ENCODE measurements around the gene C16orf92. TPM values are rescaled to one million over a fixed set of nuclear protein-coding genes. Genes with fewer than 3 reads are reported as not detected.

C16orf92 gene
- total RNA-seq = not detected
- long read RNA-seq = 0 reads

GRCh38 chr16:30022887-30023286 is at the start of gene C16orf92:
TSS of gene C16orf92 (plus strand) at chr16:30023198. CDS start at chr16:30023341, 143 bp downstream.
- Histone ChIP-seq H3K36me3 (no peaks in the 10 kb centered on the region), H3K27ac (no peak within 1 kb of the TSS), H3K4me1 (peaks cover 14% of the 10 kb centered on the region), H3K4me3 (no peak within 1 kb of the TSS), H3K27me3 (ENCODE audit: low read depth) (peaks cover 23% of the 10 kb centered on the region), H3K9me3 (no peaks in the 10 kb centered on the region)
- no peak for ATAC-seq
- intact Hi-C loops (cut with DNase I) = no loop called here
- no peak for TF ChIP-seq CTCF (IDR thresholded peaks at IDR 0.05)
- no peak for DNase-seq

- no peak for TF ChIP-seq CTCF (IDR thresholded peaks at IDR 0.05)
- Histone ChIP-seq H3K36me3 (peaks cover 51% of the 10 kb centered on the region), H3K4me3 (peak within 1 kb of the TSS; percentile 99), H3K9me3 (no peaks in the 10 kb centered on the region), H3K4me1 (peaks cover 28% of the 10 kb centered on the region), H3K27me3 (ENCODE audit: low read depth) (no peaks in the 10 kb centered on the region), H3K27ac (peak within 1 kb of the TSS; percentile 91)
- peak; percentile 99 for DNase-seq
- ATAC-seq = peak; percentile 98 to 99
- intact Hi-C loops (cut with DNase I) = no loop called here
Measured at GRCh38 chr16:29973384-29974246, 49.4 kb upstream of the C16orf92 start, which contains the start of gene TAOK2. TSS of gene TAOK2 (plus strand) at chr16:29973868. CDS start at chr16:29977773, 3,905 bp downstream.

GRCh38 chr16:29974291-29975133 is 48.5 kb upstream of the C16orf92 start:
- DNase-seq (peak; percentile 59), ATAC-seq (peak; percentile 26 to 31)
- intact Hi-C loops (cut with DNase I) = no loop called here
- no peaks in the 10 kb centered on the region for H3K27me3 ChIP-seq (ENCODE audit: low read depth)
- no peak for TF ChIP-seq CTCF (IDR thresholded peaks at IDR 0.05)
- no peaks in the 10 kb centered on the region for H3K9me3 ChIP-seq
- H3K4me3 ChIP-seq = peak overlapping the region; percentile 99
- H3K36me3 ChIP-seq = peaks cover 51% of the 10 kb centered on the region
- peak overlapping the region; percentile 91 for H3K27ac ChIP-seq
- peaks cover 28% of the 10 kb centered on the region for H3K4me1 ChIP-seq

- H3K27ac ChIP-seq = peak overlapping the region; percentile 91
- TF ChIP-seq CTCF (IDR thresholded peaks at IDR 0.05) = no peak
- peaks cover 28% of the 10 kb centered on the region for H3K4me1 ChIP-seq
- H3K36me3 ChIP-seq = peaks cover 51% of the 10 kb centered on the region
- peak overlapping the region; percentile 99 for H3K4me3 ChIP-seq
- DNase-seq (no peak), ATAC-seq (no peak)
- H3K9me3 ChIP-seq = no peaks in the 10 kb centered on the region
- no peaks in the 10 kb centered on the region for H3K27me3 ChIP-seq (ENCODE audit: low read depth)
- intact Hi-C loops (cut with DNase I) = no loop called here
Measured at GRCh38 chr16:29975134-29975538, 47.9 kb upstream of the C16orf92 start.

GRCh38 chr16:29975811-29976511 is 47.0 kb upstream of the C16orf92 start:
- ATAC-seq = no peak
- intact Hi-C loops (cut with DNase I) = no loop called here
- no peaks in the 10 kb centered on the region for H3K9me3 ChIP-seq
- H3K27me3 ChIP-seq (ENCODE audit: low read depth) = no peaks in the 10 kb centered on the region
- H3K4me3 ChIP-seq = peak overlapping the region; percentile 99
- peak overlapping the region; percentile 91 for H3K27ac ChIP-seq
- no peak for TF ChIP-seq CTCF (IDR thresholded peaks at IDR 0.05)
- DNase-seq = peak; percentile 32
- H3K36me3 ChIP-seq = peaks cover 53% of the 10 kb centered on the region
- H3K4me1 ChIP-seq = peaks cover 28% of the 10 kb centered on the region

All from lower lobe of right lung (tissue), 2 donors.